GM12878 (cell line): ENCODE results near the gene RANBP1.

Experiments
- CBFB ChIP-seq: IDR thresholded peaks from 2 replicates; pipeline ENCODE4 v1.6.1; 2016; ENCODE audit warnings: antibody characterized with exemption, low read depth
- CREM ChIP-seq: IDR thresholded peaks from 2 replicates; pipeline ENCODE4 v1.6.1; 2014; ENCODE audit warnings: antibody characterized with exemption, low read depth
- FOXM1 ChIP-seq: IDR thresholded peaks from 2 replicates; pipeline ENCODE4 v1.6.1; 2012; ENCODE audit warnings: low read depth, mild to moderate bottlenecking, inconsistent platforms, low read length, moderate library complexity
- JUND ChIP-seq: IDR thresholded peaks from 2 replicates; pipeline ENCODE4 v1.6.1; 2012; ENCODE audit warnings: low read depth, mild to moderate bottlenecking, low read length, improper control_type of control experiment, moderate library complexity
- POLR2A ChIP-seq: IDR thresholded peaks from 2 replicates; pipeline ENCODE4 v1.6.1; 2011; ENCODE audit warnings: low read depth, mild to moderate bottlenecking, low read length
- POLR2AphosphoS2 ChIP-seq: IDR thresholded peaks from 2 replicates; pipeline ENCODE4 v1.6.1; 2011; ENCODE audit warnings: low read depth, mild to moderate bottlenecking, low read length, improper control_type of control experiment, moderate library complexity
- POLR2AphosphoS5 ChIP-seq: IDR thresholded peaks from 2 replicates; pipeline ENCODE4 v1.6.1; 2011; ENCODE audit warnings: mild to moderate bottlenecking, low read length, inconsistent platforms
- SP1 ChIP-seq: IDR thresholded peaks from one replicate; pipeline ENCODE4 v1.6.1; 2011; ENCODE audit warnings: low read depth, low read length
- TAF1 ChIP-seq: IDR thresholded peaks from 2 replicates; pipeline ENCODE4 v1.6.1; 2011; ENCODE audit warnings: mild to moderate bottlenecking, low read depth, low read length, borderline replicate concordance
- TF ChIP-seq, protein P1 (sequence below), 3 experiments: IDR thresholded peaks in 2 of 3; conservative IDR thresholded peaks in 1 of 3; 2 replicates each; pipeline ENCODE4 v1.5.1; 2011; ENCODE audit warnings: low read depth in 3 of 3, low read length in 3 of 3, mild to moderate bottlenecking in 3 of 3, control low read depth in 2 of 3, moderate library complexity in 2 of 3, inconsistent platforms in 1 of 3, mixed read lengths in 1 of 3; ENCODE audit not compliant: control insufficient read depth in 2 of 3, insufficient read depth in 1 of 3; ENCODE audit errors: extremely low read depth in 1 of 3

DNA sequence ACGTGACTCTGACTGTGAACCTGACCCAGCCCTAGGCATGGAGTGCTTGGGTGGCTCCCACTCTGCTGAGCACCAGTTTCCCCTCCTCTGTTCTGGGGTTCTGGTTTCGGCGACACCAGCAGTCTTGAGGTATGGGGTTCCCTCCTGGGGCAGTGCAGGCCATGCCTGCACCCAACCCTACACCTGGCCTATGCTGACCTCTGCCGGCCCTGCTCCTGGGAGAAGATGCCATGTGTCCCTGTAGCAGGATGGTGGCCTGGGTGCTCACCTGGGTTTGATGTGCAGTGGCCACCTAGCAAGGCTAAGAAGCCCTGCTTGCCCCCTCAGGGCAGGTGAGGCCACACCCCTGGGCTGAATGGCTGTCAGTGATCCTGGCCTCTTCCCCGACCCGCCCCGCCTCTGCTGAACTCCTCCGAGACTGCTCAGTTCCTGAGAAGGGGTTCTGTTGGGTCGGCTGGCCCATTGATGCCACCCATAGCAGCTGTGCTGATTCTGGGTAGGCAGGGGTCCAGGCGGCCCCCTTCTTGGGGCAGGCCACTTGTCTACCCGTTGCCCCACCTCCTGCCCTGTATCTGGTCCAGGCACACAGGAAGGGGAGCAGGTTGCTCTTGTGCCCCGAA is 18.1 kb downstream of the RANBP1 start:
- TF ChIP-seq CREM (no peak), POLR2AphosphoS2 (no peak), CBFB (no peak), SP1 (no peak), FOXM1 (no peak), TAF1 (no peak), JUND (no peak), POLR2AphosphoS5 (no peak), POLR2A (no peak)
- TF ChIP-seq, protein P1, sequence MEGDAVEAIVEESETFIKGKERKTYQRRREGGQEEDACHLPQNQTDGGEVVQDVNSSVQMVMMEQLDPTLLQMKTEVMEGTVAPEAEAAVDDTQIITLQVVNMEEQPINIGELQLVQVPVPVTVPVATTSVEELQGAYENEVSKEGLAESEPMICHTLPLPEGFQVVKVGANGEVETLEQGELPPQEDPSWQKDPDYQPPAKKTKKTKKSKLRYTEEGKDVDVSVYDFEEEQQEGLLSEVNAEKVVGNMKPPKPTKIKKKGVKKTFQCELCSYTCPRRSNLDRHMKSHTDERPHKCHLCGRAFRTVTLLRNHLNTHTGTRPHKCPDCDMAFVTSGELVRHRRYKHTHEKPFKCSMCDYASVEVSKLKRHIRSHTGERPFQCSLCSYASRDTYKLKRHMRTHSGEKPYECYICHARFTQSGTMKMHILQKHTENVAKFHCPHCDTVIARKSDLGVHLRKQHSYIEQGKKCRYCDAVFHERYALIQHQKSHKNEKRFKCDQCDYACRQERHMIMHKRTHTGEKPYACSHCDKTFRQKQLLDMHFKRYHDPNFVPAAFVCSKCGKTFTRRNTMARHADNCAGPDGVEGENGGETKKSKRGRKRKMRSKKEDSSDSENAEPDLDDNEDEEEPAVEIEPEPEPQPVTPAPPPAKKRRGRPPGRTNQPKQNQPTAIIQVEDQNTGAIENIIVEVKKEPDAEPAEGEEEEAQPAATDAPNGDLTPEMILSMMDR (IDR thresholded peaks at IDR 0.05 in 2 of 3, conservative IDR thresholded peaks at IDR 0.05 in 1 of 3; ENCODE audit: control insufficient read depth in 2 of 3, extremely low read depth in 1 of 3, insufficient read depth in 1 of 3, low read depth in 3 of 3, low read length in 3 of 3): no peak
